Liver (tissue), 9 donors: ENCODE measurements around the gene PPFIBP2. TPM values are rescaled to one million over a fixed set of nuclear protein-coding genes. Genes with fewer than 3 reads are reported as not detected.

Experiments used
- DNase-seq: peaks from one replicate; pipeline ENCODE4 v3.0.0-alpha.2; 2017; ENCODE audit warnings: low spot score
- H3K27ac ChIP-seq, 2 donors: one replicate each; pipeline ENCODE4 v1.7.0; 2013; ENCODE audit warnings: inconsistent platforms in 2 of 2, low read length in 2 of 2, control low read depth in 1 of 2, low read depth in 1 of 2, mild to moderate bottlenecking in 1 of 2
- H3K27me3 ChIP-seq, 4 donors: one replicate each; pipeline versions ENCODE4 v1.6.1 to v1.7.0; 2013; ENCODE audit warnings: low read length in 3 of 4, inconsistent platforms in 1 of 4, mild to moderate bottlenecking in 1 of 4, moderate library complexity in 1 of 4; ENCODE audit not compliant: control insufficient read depth in 4 of 4, insufficient read depth in 4 of 4
- H3K36me3 ChIP-seq, 4 donors: one replicate each; pipeline versions ENCODE4 v1.6.1 to v1.7.0; 2013; ENCODE audit warnings: low read length in 3 of 4, mild to moderate bottlenecking in 3 of 4, low read depth in 1 of 4, moderate library complexity in 1 of 4; ENCODE audit not compliant: control insufficient read depth in 4 of 4, insufficient read depth in 3 of 4
- H3K4me1 ChIP-seq, 4 donors: one replicate each; pipeline versions ENCODE4 v1.6.1 to v1.7.0; 2013; ENCODE audit warnings: low read length in 3 of 4, mild to moderate bottlenecking in 3 of 4, moderate library complexity in 1 of 4; ENCODE audit not compliant: control insufficient read depth in 4 of 4, insufficient read depth in 4 of 4
- H3K4me3 ChIP-seq, 3 donors: one replicate each; pipeline versions ENCODE4 v1.6.1 to v1.7.0; 2013; ENCODE audit warnings: low read length in 3 of 3, control low read depth in 1 of 3, low read depth in 1 of 3, mild to moderate bottlenecking in 1 of 3
- H3K9ac ChIP-seq, 2 donors: one replicate each; pipeline ENCODE4 v1.7.0; 2013; ENCODE audit warnings: low read length in 2 of 2, mild to moderate bottlenecking in 2 of 2, moderate library complexity in 2 of 2, control low read depth in 1 of 2, low read depth in 1 of 2
- H3K9me3 ChIP-seq, 4 donors: one replicate each; pipeline versions ENCODE4 v1.6.1 to v1.7.0; 2013; ENCODE audit warnings: low read length in 3 of 4; ENCODE audit not compliant: control insufficient read depth in 4 of 4
- CTCF ChIP-seq: fragments of 150-350 bp; IDR thresholded peaks from 2 replicates; pipeline ENCODE4 v1.5.1; 2017; ENCODE audit warnings: improper control_type of control experiment, low read depth, low read length; ENCODE audit not compliant: missing input control
- EGR1 ChIP-seq, 2 donors: IDR thresholded peaks; 2 replicates each; pipeline ENCODE4 v1.6.1; 2016 to 2018; ENCODE audit warnings: antibody characterized with exemption in 2 of 2, low read depth in 2 of 2
- FOXA1 ChIP-seq: IDR thresholded peaks from 2 replicates; pipeline ENCODE4 v1.6.1; 2016; ENCODE audit warnings: antibody characterized with exemption
- GABPA ChIP-seq, 2 donors: IDR thresholded peaks in 1 of 2; conservative IDR thresholded peaks in 1 of 2; 2 replicates each; pipeline ENCODE4 v1.6.1; 2016; ENCODE audit warnings: antibody characterized with exemption in 2 of 2, mild to moderate bottlenecking in 1 of 2, moderate library complexity in 1 of 2
- HNF4A ChIP-seq, 2 donors: conservative IDR thresholded peaks; 2 replicates each; pipeline ENCODE4 v1.6.1; 2016; ENCODE audit warnings: antibody characterized with exemption in 2 of 2, mild to moderate bottlenecking in 2 of 2
- HNF4G ChIP-seq: IDR thresholded peaks from 2 replicates; pipeline ENCODE4 v1.6.1; 2016; ENCODE audit warnings: antibody characterized with exemption
- NR2F2 ChIP-seq: IDR thresholded peaks from 2 replicates; pipeline ENCODE4 v1.6.1; 2016; ENCODE audit warnings: antibody characterized with exemption
- RAD21 ChIP-seq, 2 donors: IDR thresholded peaks; 2 replicates each; pipeline ENCODE4 v1.6.1; 2016; ENCODE audit warnings: antibody characterized with exemption in 2 of 2, mild to moderate bottlenecking in 2 of 2
- REST ChIP-seq: IDR thresholded peaks from 2 replicates; pipeline ENCODE4 v1.6.1; 2016; ENCODE audit warnings: antibody characterized with exemption, mild to moderate bottlenecking
- RXRA ChIP-seq, 2 donors: IDR thresholded peaks; 2 replicates each; pipeline ENCODE4 v1.6.1; 2017 to 2018; ENCODE audit warnings: antibody characterized with exemption in 2 of 2, mild to moderate bottlenecking in 1 of 2
- SP1 ChIP-seq: IDR thresholded peaks from 2 replicates; pipeline ENCODE4 v1.6.1; 2018; ENCODE audit warnings: antibody characterized with exemption, mild to moderate bottlenecking
- TAF1 ChIP-seq: conservative IDR thresholded peaks from 2 replicates; pipeline ENCODE4 v1.6.1; 2016; ENCODE audit warnings: antibody characterized with exemption, mild to moderate bottlenecking
- YY1 ChIP-seq: IDR thresholded peaks from 2 replicates; pipeline ENCODE4 v1.6.1; 2016; ENCODE audit warnings: antibody characterized with exemption, mild to moderate bottlenecking
- WGBS: extraction: QIAGEN DNeasy Blood & Tissue Kit; methylation state at CpG from one replicate; pipeline ENCODE4 v1.1.7; 2013; 5-methylcytosine and 5-hydroxymethylcytosine counted together
- polyA plus RNA-seq, 2 donors: library from polyadenylated mRNA; stranded (reverse) in 1 of 2; unstranded in 1 of 2; fragments of 200-250 nt in 1 of 2; fragments of >200 nt in 1 of 2; fragmentation: Nextera tagmentation in 1 of 2; extraction: Ambion mirVana in 1 of 2; gene quantifications; one replicate each; pipeline versions ENCODE4 v1.2.1 to v1.2.3, GENCODE V29; 2013 to 2015
- total RNA-seq, 2 donors: library from RNA; depleted of rRNA; stranded (reverse); fragments of >200 nt; gene quantifications; one replicate each; pipeline ENCODE4 v1.2.3, GENCODE V29; 2014
- TF ChIP-seq, protein P1 (sequence below): IDR thresholded peaks from 2 replicates; pipeline ENCODE4 v1.6.1; 2016; ENCODE audit warnings: antibody characterized with exemption
- TF ChIP-seq, protein P2 (sequence below): IDR thresholded peaks from 2 replicates; pipeline ENCODE4 v1.6.1; 2016; ENCODE audit warnings: antibody characterized with exemption
- TF ChIP-seq, protein P3 (sequence below): IDR thresholded peaks from 2 replicates; pipeline ENCODE4 v1.6.1; 2016; ENCODE audit warnings: antibody characterized with exemption
- donor health status: healthy.
- donor health status: healthy.
- donor health status: healthy.
- donor health status: healthy.
- donor health status: healthy.

Gene PPFIBP2
- total and polyA plus RNA-seq, 4 donors, result 19.6 to 80.0 (median 23.2) TPM

DNA sequence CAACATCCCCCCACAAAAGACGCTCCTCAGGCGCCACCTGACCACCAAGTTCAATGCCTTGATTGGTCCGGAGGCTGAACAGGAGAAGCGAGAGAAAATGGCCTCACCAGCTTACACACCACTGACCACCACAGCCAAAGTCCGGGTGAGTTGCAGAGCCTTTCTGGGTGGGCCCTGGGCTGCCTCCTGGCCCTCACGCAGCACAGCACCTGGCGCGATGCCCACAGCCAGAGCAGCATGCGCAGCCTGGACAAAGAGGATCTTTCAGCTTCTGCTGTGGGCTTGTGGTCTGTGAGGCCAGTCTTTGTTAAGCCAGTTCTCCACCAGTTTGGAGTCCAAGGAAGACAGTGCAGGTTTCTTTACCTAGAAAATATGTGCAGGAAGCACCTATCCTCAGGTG is 137.9 kb downstream of the PPFIBP2 start:
- Histone ChIP-seq H3K9me3 (no peaks in the 10 kb centered on the region), H3K4me3 (no peak overlapping the region), H3K36me3 (peaks cover 9 to 74% (median 67%) of the 10 kb centered on the region in 4 donors), H3K27me3 (no peaks in the 10 kb centered on the region), H3K27ac (no peak overlapping the region), H3K9ac (no peak overlapping the region), H3K4me1 (peaks cover 0 to 18% (median 9%) of the 10 kb centered on the region in 4 donors)
- TF ChIP-seq SP1 (no peak), YY1 (no peak), TAF1 (no peak), RXRA (IDR thresholded peaks at IDR 0.05) (no peak), NR2F2 (no peak), GABPA (IDR thresholded peaks at IDR 0.05 in 1 of 2, conservative IDR thresholded peaks at IDR 0.05 in 1 of 2) (no peak), FOXA1 (no peak), RAD21 (IDR thresholded peaks at IDR 0.05) (no peak)
- TF ChIP-seq, protein P1, sequence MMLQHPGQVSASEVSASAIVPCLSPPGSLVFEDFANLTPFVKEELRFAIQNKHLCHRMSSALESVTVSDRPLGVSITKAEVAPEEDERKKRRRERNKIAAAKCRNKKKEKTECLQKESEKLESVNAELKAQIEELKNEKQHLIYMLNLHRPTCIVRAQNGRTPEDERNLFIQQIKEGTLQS, result no peak
- 86% methylated on average over 9 of the region's 9 CpGs for WGBS
- no peak for DNase-seq

DNA sequence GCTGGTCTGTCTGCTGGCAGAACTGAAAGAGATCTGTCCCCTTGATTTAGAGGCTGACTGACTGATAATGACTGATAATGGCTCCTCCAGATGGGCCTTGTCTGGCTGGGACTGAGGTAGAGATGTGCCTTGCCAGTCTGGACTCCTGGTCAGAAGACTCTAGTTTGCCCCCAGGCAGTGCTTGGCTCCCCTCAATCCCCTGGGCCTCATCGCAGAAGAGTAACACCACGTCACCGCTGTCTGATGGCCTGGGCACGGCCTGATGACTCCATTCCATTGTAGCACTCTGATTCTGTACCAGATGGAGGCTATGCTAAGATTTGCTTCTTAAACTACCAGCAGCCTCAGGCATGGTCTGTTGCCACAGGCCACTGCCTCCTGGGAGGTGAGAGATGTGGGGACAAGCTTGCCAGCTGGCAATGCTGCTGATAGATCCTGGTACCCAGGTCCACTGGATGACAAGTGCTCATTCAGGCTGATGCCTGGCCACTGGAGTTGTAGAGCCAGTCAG is 140.5 kb downstream of the PPFIBP2 start:
- Histone ChIP-seq H3K36me3 (peaks cover 9 to 77% (median 67%) of the 10 kb centered on the region in 4 donors), H3K27me3 (no peaks in the 10 kb centered on the region), H3K4me3 (no peak overlapping the region), H3K9me3 (no peaks in the 10 kb centered on the region), H3K9ac (no peak overlapping the region), H3K4me1 (no peaks in the 10 kb centered on the region), H3K27ac (no peak overlapping the region)
- TF ChIP-seq GABPA (IDR thresholded peaks at IDR 0.05 in 1 of 2, conservative IDR thresholded peaks at IDR 0.05 in 1 of 2) (no peak), SP1 (no peak), HNF4G (no peak), RXRA (IDR thresholded peaks at IDR 0.05) (no peak), NR2F2 (no peak), RAD21 (IDR thresholded peaks at IDR 0.05) (no peak), REST (no peak), YY1 (no peak), CTCF (no peak), FOXA1 (no peak), EGR1 (IDR thresholded peaks at IDR 0.05; ENCODE audit: low read depth in 2 of 2) (no peak), TAF1 (no peak), HNF4A (conservative IDR thresholded peaks at IDR 0.05) (no peak)
- TF ChIP-seq, protein P2, sequence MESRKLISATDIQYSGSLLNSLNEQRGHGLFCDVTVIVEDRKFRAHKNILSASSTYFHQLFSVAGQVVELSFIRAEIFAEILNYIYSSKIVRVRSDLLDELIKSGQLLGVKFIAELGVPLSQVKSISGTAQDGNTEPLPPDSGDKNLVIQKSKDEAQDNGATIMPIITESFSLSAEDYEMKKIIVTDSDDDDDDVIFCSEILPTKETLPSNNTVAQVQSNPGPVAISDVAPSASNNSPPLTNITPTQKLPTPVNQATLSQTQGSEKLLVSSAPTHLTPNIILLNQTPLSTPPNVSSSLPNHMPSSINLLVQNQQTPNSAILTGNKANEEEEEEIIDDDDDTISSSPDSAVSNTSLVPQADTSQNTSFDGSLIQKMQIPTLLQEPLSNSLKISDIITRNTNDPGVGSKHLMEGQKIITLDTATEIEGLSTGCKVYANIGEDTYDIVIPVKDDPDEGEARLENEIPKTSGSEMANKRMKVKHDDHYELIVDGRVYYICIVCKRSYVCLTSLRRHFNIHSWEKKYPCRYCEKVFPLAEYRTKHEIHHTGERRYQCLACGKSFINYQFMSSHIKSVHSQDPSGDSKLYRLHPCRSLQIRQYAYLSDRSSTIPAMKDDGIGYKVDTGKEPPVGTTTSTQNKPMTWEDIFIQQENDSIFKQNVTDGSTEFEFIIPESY, result no peak
- TF ChIP-seq, protein P3, sequence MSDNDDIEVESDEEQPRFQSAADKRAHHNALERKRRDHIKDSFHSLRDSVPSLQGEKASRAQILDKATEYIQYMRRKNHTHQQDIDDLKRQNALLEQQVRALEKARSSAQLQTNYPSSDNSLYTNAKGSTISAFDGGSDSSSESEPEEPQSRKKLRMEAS, result no peak
- TF ChIP-seq, protein P1, result no peak
- WGBS, result 94% methylated on average over 4 of the region's 4 CpGs
- no peak for DNase-seq
